Measurements from ENCODE around the gene BMP10.
A peak's percentile ranks its signal among the peaks of the same experiment; 100 is the strongest.

Gene BMP10

DNA sequence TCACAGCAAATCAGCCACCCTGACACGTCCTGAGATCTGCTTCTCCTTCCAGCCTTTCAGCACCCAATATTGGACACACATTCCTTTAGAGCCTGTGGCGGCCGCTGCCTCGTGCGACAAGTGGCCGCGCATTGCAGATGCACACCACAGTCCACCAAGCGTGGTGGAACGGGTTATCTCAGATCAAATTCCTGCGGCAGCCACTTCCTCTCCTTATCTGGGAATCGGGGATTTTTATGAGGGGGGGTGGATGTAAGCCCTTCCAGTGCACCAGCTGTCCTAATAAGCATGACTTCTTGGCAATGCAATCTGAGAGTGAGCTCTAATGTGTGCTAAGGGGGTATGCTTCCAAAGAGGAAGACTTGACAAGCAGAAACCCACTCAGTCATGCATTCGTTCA is 18.3 kb upstream of the BMP10 start:
- peak; percentile 59 for DNase-seq

DNA sequence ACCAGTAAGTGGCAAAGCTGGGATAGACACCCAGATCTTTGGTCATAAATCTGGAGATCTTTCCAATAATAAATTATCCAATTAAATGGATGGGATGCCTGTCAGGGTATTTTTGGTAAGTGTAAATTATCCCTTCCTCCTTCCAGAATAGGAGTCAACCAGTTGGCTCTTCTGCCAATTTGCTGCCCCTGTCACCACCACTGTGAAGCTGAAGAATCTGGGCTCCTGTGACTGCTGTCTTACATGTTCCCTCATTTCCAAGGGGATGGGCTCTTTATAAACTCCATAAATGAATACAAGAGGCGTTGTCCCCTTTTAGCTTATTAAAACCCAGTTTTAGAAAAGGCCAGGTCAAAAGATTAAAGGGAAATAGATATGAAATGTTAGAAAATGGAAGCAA is 17.8 kb upstream of the BMP10 start:
- DNase-seq, result peak; percentile 25

DNA sequence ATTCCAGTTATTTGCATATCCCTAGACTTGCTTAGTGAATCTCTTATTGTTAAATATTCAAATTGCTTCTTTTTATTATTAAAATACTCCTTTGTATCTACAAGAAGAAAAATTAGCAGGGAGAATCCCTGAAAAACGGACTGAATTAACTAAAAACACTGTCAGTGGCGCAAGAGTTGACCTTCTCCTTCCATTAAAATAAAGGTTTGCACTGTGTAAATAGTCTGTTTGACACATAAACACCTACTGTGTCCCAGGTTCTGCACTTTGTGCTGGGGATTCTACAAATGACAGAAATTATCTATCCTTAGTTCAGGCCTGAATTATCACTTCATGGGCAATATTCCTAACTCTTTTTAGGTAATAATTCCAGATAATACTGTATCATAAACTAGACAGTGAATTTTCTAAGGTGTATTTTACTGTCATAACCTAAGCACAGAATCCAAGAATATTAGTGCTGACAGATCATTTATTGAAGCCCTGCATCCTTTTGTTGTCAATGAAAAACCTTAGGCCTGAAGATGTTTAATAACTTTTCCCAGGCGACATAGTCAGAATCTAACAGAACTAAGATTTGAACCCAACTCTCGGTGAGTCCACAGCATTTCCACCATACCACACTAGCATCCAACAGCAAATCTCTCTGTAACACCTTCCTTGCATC is 17.0 kb upstream of the BMP10 start:
- DNase-seq, result no peak

DNA sequence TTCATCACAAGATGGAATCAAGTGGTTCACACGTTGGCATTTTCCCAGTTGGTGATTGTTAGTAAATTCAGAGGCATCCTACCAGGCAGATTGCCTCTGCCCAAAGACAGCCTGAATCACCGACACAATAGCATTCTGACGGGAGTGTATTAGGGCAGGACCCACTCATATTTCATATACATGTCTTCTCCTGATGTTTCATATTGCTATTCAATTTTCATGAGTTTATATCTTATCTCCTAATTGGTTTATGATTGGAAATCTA is 14.5 kb upstream of the BMP10 start:
- DNase-seq, result no peak

DNA sequence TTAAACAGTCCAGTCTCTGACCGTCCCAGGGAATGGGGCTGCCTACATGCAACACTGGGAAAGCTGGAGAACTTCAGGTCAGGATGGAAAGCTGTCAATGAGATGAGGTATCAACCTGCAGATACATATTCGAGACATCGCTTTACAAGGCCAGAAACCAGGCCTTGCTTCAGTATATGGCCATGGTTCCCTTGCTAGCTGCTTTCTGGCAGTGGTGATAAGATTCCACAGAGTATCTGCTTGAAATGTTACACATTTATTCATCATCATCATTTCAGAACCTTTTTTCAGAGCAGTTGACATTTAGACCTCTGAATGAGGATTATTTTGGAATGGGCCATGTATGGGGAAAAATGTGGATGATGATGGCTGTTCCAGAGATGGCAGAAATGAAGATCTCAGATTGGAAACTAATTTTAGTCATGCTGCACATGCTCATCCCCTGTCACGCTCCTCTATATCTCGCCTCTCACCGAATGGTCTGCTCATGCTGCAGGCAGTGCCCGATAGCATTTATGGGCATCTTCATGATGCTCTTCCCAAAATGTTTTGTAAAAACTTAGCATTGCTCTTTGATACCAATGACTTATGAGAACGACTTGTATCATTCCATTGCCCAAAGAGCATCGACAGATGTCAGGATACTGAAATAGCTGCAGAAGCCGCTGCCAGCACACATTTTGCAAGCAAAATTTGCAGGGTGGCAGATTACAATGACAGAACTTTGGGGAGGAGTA is 14.0 kb upstream of the BMP10 start:
- DNase-seq, result no peak

DNA sequence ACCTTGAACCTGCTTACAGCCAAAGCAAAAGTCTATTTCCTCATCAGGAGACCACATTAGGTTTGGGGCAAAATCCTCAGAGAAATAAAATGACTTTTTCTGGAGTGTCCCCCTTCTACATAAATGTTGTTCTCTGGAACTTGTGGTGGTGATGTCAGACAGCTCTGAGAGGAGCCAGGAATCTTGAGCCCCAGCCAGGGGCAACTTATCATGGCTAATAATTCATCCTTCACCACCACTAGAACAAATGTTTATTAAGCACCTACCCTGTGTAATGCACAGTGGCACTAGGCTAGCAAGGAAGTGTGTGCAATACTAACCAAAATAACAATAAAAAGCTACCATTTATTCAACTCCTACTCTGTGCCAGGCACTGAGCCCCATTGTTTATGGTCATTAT is 9.0 kb upstream of the BMP10 start:
- no peak for DNase-seq

DNA sequence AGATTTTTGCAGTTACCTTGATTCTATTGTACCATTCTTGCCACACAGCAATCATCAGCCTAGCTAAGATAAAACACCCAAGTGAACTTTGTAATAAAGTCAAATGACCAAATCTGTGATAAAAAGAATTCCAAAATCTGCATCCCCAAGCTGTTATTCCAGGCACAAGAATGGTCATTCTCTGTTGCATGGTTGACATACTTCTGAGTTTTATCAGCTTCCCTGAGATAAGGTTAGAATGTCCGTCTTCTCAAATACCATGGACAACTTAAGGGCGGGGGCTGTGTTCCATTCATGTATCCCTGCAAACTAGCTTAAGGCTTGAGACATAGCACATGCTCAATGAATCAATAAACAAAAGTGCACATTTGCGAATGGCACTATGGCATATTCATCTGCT is 8.1 kb upstream of the BMP10 start:
- DNase-seq, result no peak

DNA sequence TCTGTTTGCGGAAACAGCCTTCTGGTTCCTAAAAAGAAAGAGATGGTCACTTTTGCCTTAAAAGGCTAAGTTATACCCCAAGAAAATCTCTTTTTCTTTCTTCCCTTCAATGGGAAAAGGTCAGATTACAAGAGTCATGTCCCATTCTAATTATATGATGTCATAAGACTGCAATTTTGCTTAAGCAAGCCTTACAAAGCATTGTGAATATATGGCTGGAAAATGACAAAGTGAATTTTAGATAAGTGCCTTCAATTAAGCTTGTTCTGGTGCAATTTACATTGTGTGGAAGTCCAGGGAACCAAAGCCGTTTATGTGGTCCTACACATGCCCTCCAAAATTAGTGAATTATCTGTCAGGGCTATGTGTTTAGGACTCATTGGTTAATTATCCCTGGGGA is 7.6 kb upstream of the BMP10 start:
- no peak for DNase-seq

DNA sequence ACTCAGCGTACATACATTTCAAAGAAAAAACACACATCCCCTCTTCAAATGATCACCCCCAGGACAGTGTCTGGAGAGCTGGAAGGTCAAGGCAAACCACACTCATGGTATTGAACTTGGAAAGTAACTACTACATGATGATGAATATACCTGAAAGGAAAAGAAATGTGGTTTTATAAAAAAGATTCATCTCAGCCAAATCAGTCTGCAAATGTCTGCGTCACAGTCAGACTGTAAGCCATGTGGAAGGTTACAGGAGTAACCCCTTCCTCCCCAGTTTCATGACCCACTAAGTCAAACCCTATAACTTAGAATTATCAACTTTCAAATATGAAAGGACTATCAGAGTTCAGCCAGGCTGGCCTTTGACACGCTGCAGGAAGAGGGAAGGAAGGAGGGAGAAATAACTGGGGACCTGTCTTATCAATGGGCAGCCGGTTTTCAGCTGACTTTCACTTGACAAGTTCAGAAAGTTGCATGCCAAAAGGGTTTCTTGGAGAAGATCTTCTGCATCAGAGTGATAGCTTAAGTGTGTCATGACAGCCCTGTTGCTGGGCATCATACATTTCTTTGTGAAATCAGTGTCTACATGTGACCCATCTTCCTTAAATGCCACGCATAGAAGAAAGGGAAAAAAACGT is 7.0 kb upstream of the BMP10 start:
- no peak for DNase-seq

DNA sequence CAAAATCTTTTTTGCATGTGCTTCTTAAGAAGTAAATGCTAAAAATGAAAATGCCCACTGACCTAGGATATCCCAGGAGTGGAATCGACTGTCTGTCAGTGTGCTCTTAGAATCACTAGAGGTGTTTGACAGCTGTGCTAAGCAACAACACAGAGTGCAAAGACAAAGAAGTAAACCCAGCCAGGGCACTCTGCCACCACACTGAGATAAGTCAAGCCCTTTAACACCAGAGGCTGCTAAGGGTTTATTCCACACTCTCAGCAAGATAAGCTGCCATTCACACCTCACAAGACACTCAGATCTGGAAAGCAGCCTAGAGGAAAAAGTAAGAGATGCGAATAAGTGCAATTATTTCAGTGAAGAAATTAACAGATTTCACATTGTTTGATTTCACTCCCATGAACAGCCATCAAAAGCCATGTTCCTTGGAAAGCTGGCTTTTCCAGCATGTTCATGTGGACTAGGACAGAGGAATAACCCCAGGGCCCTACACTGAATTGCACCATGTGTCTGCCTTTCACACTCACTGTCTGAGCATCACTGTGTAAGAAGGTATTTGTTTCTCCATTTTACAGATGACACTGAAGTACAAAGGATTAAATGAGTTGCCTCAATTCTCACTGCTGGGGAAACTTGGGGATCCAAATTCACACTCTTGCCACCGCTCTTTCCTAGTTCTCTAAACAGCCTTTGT is 6.0 kb upstream of the BMP10 start:
- DNase-seq, result peak; percentile 27

DNA sequence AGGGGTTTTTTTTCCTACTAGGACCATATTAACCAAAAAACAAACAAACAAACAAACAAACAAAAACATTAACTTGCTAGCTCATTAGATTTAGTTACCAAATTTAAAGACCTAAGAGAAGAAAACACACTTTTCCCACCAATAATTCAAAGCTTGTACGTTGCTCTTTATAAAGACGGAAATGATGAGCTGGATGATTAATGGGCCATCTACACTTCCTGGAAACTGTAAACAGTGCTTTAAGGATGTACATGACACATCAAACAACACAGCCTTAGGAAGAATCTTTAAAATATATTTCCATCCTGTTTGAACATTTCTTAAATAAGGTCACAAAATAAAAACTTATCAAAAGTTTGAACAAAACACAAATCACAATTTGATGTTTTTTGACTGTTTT is 982 bp downstream of the BMP10 start:
- DNase-seq, result no peak

DNA sequence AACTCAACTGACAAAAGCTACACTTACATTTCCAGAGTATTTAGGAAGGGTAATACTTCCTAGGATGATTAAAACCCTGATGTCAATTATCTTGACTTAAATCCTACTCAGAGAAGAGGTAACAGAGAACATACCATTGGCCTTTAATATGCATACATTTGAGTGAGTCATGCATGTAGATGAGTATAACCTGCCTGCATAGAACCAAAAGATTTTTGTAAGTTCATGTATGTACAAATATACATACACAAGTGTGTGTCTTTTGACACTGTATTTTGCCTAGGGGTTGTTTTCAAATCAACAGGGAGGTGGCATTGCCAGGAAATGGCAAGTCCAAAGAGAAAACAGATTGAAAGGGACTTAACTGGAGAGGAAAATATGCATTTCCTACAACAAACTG is 6.1 kb downstream of the BMP10 start:
- DNase-seq, result no peak

DNA sequence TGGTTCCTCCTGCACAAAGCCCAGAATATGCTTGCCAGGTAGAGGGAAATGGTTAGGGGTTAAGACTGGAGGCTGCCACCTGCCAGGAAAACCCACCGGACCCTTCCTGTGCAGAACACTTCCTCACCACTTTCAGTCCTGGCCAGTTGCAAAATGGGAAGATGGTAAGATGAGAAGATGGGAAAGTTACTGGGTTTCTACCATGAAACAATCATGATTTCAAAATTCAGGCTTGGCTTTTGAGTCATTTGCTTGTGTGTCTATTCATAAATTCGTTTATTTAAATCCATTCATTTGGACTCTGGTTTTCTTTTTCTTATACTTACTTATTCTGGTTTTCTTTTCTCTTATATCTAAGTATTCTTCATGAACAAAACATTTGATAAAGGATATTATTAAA is 7.2 kb downstream of the BMP10 start:
- DNase-seq, result no peak

DNA sequence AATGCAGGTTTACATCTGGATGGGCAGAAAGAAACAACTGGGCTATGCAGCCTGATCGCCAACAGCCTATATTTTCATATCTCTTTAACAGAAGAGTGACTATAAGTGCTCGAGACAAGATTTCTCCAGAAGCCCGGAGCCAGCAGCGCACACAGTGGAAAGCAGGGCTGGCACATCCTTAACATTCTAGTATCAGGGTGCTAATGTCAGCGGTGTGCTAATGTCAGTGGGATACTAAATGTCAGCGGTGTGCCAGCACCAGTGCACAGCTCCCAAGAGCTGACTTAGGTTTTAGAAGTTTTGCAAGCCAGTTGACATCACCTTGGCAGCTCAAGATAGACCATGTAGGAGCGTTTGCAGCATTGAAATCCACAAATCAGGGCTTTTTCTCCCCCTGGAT is 8.3 kb downstream of the BMP10 start:
- DNase-seq, result no peak

DNA sequence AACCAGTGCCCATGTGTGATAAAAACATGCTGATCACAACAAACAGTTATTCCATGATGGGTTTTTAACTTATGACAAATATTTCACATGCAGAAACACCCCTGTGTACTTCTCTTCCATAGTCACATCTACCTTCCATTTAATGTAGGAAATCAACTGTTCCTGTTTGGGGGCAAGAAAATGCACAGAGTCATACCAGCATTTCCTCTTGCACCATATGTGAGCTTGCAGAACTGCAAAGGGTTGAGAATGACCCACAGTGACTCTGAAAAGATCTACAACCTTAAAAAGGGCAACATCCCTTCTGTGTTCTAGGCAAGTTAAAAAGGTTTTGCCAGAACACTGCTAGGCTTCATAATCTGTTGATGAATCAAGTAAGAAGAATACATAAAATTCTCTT is 9.9 kb downstream of the BMP10 start:
- DNase-seq, result no peak

DNA sequence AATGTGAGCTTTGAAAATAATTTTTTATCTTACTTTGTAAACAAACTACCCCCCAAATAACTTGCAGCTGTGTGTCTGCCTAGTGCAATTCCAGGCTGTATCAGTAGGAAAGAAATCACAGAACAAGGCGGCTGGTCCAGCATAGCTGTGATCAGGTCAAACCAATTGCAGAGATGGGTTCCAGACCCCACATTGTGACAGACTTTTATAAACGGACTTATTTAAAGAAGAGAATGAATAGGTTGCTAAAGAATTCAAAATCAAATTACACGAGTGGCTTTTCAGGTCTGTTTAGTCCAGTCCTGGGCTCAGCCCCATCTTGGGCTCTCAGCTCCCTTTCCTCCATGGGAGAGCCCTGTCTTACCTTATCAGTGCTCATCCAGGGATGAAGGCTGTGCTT is 11.1 kb downstream of the BMP10 start:
- peak; percentile 7 for DNase-seq

DNA sequence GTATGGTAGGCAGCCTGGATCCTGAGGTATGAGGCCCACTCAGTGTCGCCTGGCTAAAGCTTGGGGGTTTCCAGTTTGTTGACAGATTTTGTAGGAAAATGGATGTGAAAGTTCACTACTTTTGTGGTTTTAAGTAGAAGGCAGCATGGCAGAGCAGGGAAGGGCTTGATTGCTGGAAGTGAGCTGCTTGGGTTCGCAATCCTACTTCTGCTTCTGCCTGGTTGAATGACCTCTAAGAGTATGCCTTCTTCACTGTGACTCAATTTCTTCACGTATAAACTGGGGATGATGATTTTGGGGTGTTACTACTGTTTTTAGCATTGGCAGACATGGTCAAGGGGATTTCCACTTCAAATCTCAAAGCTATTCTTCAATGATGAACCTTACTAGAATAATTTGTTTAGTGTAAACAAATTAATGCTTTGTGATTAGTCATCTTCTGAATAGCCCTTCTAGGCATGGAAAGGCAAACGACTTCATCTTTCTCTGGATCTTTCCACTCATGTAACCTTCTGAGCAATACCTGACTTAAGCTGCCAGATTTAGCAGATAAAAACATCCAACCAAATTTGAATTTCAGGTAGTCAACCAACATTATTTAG is 13.2 kb downstream of the BMP10 start:
- DNase-seq, result no peak

DNA sequence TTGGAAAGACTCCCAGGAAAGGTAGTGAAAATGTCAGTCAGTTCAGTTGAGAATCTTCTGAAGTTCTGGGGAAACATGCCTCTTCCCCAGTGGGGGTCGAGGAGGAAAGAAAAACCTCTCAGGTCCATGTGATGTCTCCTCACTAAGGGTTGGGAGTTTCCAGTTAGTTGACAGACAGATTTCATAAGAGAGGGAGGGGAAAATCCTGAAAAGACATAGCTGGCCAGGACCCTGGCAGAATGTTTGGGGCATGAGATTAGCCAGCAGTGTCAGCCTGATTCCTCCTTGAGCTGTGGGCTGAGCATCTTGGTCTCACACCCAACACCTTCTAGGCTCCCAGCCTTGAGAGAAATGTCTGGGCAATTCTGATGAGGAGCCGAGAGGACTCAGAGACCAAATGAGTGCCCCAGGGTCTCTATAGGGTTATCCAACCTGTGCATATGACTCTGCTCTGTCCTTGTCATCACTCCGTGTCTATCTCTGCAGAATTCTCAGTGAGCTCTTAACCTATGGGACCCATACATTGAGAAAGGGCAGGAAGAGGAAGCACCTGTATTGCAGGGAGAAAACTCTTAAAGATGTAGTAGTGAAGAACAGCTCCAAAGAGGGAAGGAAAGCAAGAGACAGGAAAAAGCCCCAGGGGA is 13.9 kb downstream of the BMP10 start:
- DNase-seq, result no peak

DNA sequence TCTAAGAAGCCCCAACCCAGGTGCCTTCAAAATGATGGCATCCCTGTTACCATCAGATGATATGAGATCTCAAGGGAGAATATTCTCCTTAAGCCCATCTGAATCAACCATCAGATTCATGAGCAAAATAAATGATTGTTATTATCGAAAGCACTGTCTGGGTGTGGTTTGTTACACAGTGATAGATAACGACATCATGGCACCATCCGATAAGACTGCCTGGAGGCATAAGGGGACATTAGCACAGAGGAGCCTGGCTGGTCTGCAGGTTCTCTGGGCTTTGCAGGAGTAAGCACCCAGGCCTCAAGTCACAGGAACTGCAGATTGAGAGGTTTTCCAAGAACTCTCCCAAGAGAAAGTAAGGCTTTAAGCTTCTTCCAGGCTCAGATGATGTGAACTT is 15.6 kb downstream of the BMP10 start:
- DNase-seq, result no peak

DNA sequence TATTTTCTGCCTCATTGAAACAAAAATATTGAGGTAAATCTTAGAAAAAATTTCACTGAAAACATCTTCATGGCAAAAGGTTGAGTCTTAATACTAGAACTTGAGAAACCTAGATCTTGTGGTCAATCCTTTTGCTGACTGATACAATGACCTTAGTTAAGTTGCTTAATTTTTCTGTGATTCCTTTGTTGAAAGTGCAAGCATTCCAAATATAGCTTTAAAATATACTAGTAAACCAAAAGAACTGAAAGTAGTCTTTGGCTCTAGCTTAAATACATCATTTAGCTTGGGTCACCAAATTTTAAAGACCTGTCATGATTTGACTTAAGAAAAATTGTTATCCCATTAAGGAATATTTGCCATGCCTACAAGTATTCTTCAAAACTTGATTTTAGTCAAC is 16.7 kb downstream of the BMP10 start:
- DNase-seq, result no peak

DNA sequence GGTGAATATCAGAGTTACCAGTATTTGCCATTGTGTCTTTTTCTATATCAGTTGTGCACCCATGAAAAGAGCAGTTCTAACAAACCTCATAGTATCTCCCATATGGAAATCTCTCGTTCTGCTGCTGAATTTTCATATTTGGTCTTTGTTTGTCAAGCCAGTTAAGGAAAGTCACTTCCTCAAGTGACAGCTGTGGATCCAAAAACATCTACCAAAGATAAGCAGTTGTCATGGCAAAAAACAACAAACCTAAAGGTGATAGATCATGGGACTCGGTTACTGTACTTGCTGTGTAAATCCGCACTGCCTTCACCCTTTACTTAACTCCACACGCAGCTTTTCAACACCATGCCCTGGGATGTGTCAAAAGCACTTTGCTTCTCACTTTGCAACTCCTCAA is 17.3 kb downstream of the BMP10 start:
- no peak for DNase-seq

DNA sequence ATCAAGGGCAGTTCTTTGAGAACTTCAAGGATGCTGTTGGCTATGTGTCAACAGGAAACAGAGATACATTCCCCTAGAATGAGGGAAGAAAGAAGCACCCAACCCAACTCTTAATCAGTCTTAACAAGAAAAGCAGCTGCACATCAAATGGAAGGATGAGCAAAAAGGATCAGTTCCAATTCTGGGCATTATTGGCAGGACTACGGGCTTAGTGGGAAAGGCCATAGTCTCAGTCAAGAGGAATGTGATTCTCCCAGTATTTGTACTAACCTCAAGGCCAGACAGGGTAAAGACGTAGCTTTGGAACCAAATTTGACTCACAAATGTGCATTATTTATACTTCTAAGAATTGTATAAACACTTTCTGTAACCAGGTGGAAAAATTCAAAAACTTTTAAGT is 18.2 kb downstream of the BMP10 start:
- no peak for DNase-seq

DNA sequence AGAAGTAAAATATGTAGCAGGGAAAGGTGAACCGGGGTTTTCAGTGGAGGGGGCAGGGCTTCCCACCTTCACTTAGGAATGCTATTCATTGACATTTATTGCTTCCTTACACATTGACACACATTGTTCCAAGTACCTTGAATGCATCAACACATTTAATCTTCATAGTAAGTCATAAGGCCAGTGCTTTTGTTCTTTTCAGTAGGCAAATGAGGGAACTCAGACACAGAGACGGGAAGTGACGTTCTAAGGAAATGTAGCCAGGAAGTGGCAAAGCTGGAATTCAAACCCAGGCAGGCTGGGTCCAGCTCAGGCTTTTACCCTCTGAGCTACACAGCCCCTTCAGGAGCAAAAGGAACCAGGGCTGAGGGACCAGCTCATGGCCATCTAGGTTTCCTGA is 20.7 kb downstream of the BMP10 start:
- no peak for DNase-seq

All from NCI-H82 (cell line).